HG02588 (cell line): Measurements from ENCODE around the gene MACROD1.
"Not testable (repeated sequence)": the region's sequence is repeated elsewhere in the genome, so short reads cannot be mapped to it uniquely, and the experiment has no call there.

Source experiments
- ATAC-seq: cut with Tn5 transposase; IDR thresholded peaks from one replicate; pipeline ENCODE4 v1.9.1; 2021; ENCODE audit warnings: mild to moderate bottlenecking, moderate library complexity; ENCODE audit not compliant: unreplicated experiment

The MACROD1 gene

DNA sequence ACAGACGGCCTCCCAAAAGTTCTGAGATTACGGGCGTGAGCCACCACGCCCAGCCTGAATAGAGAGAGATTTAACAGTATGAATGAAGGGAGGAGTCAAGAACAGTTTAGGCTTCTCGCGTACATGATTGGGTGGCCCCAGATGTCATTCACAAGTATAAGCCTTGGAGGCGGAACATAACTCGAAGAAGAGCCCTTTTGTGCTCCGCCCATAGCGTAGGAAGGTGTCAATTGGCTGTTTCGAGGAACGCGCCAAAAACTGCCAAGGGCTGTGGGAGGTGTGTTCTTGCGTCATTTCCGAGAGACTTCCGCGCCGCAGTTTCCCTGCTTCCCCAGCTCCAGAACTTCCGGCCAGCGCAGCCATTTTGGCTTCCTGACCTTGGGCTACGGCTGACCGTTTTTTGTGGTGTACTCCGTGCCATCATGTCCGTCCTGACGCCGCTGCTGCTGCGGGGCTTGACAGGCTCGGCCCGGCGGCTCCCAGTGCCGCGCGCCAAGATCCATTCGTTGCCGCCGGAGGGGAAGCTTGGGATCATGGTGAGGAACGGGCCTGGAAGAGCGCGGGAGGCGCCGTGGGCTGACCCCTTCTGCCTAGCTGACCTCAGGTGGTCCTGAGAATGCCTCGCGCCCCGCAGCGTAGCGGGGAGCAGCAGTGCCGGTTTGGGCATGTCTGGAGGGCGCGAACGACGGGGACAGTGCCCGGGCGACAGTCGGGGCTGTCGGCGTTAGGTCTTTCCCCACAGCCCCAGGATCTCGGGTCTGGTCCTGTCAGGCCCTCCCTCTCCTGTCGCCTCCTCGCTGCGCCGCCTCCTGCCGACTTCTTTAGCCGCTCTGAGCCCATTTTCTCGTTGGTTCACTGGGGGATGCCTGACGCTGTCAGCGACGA lies 191.4 kb downstream of the MACROD1 start, which contains the start of gene COX8A:
Gene COX8A, plus strand, starts transcription at position 362 of the 885 bp plus-strand sequence. Its CDS starts 61 bp downstream, at position 423.
- peak; percentile 91 for ATAC-seq

DNA sequence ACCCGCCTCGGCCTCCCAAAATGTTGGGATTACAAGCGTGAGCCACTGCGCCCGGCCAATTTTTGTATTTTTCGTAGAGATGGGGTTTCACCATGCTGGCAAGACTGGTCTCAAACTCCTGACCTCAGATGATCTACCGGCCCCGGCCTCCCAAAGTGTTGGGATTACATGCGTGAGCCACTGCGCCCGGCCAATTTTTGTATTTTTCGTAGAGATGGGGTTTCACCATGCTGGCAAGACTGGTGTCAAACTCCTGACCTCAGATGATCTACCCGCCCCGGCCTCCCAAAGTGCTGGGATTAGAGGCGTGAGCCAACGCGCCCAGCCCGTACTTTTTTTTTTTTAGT lies 192.0 kb downstream of the MACROD1 start:
- ATAC-seq = not testable (repeated sequence)

- ATAC-seq = no peak
These were observed 195.0 kb downstream of the MACROD1 start for GRCh38 chr11:63970902-63971301.

GRCh38 chr11:63969461-63969860 lies 196.5 kb downstream of the MACROD1 start:
- no peak for ATAC-seq

DNA sequence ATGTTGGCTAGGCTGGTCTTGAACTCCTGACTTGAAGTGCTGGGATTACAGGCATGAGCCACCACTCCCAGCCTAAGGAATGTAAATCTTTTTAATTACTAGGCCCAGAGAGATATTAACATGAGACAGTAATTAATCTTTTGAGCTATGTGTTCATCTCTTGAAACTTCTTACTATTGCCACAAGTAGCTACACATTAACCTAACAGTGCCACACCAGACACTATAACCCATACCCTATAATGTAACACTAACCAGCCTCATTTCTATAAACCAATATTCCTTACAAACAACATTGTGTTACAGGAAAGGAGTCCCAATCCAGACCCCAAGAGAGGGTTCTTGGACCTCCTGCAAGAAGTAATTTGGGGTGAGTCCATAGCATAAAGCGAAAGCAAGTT lies 199.5 kb downstream of the MACROD1 start:
- ATAC-seq = no peak

DNA sequence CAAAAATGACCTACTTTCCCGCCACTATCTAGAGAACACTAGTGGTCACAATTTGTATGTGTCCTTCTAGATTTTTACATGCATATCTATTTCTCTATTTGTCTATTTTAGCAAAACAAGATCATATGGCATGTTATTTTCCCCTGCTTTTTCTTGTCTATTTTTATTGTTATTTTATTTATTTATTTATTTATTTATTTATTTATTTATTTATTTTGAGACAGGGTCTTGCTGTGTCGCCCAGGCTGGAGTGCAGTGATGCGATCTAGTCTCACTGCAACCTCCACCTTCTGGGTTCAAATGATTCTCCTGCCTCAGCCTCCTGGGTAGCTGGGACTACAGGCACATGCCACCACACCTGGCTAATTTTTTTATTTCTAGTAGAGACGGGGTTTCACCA lies 202.0 kb downstream of the MACROD1 start:
- not testable (repeated sequence) for ATAC-seq

- no peak for ATAC-seq
These were observed 204.1 kb downstream of the MACROD1 start for GRCh38 chr11:63961608-63962412.

GRCh38 chr11:63958008-63958407 lies 207.9 kb downstream of the MACROD1 start:
- ATAC-seq = no peak

- no peak for ATAC-seq
These were observed 213.3 kb downstream of the MACROD1 start for GRCh38 chr11:63952570-63952969.

DNA sequence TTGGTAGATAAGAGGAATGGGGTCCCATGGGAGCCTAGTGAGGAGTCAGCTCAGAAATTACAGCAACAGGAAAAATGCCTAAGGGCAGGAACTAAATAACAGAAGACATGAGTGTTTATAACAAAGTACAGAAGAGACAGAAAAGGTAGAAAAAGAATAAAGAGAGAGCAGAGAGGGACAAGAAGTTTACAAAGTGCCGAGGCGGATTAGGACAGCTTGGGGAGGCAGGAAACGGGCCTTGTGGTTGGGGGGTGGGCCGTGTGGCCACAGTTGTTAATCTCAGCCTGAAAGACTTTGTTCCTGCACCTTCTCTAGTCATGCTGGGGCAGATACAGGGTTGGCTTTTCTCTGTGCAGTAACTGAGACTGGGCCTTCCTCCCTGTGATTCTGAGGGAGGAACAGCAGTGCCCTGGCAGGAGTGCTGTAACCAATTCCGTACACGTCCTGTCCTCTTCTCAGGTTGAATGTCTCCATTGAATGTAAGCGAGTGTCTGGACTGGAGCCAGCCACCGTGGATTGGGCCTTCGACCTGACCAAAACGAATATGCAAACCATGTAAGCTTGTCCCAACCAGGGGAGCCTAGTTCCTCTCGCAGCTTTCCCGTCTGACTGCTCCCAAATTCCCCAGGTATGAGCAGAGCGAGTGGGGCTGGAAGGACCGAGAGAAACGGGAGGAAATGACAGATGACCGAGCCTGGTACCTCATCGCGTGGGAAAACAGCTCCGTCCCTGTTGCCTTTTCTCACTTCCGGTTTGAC lies 214.0 kb downstream of the MACROD1 start:
- peak; percentile 66 for ATAC-seq
